Stimulated activated naive CD4-positive, alpha-beta T cell (primary cell): ENCODE data around the gene RTBDN.

Experiments used
- DNase-seq, 6 experiments: peaks; one replicate each; lab custom pipeline; 2025; lab: John Stamatoyannopoulos, UW

Gene RTBDN

GRCh38 chr19:12834566-12834943 is at the start of gene RTBDN:
RTBDN (minus strand) TSS chr19:12834579; CDS start chr19:12829979, 4,600 bp downstream.
- DNase-seq = no peak

DNA sequence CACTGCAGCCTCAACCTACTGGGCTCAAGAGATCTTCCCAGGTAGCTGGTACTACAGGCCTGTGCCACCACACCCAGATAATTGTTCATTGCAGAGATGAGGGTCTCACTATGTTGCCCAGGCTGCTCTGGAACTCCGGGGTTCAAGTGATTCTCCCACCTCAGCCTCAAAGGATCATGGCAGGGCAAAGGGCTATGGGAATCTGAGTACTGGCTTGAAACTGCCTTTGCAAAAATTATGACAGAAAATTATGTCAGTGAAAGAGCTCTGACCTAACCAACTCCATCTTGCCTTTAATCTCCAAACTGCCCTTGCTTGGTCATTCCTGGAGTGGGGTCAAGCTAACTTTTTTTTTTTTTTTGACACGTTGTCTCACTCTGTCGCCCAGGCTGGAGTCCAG is 48.2 kb upstream of the RTBDN start:
- no peak for DNase-seq

DNA sequence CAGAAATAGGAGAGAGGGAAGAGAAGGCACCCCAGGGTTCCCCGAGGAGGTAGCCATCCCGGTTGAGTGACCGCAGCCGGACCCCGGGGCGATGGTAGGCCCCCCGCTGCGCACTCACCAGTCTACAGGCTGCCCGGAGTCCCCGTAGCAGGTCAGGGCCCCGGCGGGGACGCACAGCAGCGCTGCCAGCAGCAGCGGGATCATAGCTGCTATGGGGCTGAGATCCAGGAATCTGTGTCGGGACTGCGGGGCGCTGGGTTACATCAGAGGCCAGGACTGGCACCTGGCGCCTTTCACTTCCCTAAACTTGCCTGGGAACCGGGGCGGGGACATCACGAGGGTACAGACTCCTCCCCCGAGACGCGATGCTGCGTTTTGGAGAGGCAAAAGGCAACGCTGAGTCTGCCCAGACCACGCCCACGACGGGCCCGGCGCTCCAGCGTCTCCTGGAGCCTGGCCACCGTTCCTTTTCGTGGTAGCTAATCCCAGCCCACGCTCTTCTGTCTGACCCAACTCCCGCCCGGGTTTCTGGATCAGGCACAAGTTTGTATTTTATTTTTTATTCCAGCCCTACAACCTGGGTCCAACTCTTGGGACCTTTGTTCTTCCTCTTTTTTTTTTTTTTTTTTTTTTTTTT is 46.9 kb upstream of the RTBDN start, which contains the start of gene DNASE2:
DNASE2 (minus strand) TSS at position 278 of the 637 bp plus-strand sequence; CDS start at position 204, 74 bp downstream.
- DNase-seq = peak; percentile 70 to 88 (median 78)

GRCh38 chr19:12880551-12881171 is 46.3 kb upstream of the RTBDN start:
- no peak for DNase-seq

DNA sequence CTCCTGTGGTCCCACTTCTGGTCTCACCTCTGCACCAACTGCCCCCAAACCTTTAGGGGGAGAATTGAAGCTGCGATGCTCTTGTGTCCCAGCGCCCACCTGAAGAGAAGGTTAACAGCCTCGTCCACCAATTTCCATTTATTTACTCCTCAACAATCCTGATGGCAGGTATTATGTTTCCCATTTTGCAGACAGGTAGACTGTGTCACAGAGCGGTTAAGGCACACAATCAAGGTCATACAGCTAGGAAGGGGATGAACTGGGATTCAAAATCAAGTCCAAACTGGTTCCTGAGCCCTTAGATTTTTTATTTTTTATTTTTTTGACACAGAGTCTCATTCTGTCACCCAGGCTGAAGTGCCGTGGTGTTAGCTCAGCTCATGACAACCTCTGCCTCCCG is 40.7 kb upstream of the RTBDN start:
- no peak for DNase-seq

DNA sequence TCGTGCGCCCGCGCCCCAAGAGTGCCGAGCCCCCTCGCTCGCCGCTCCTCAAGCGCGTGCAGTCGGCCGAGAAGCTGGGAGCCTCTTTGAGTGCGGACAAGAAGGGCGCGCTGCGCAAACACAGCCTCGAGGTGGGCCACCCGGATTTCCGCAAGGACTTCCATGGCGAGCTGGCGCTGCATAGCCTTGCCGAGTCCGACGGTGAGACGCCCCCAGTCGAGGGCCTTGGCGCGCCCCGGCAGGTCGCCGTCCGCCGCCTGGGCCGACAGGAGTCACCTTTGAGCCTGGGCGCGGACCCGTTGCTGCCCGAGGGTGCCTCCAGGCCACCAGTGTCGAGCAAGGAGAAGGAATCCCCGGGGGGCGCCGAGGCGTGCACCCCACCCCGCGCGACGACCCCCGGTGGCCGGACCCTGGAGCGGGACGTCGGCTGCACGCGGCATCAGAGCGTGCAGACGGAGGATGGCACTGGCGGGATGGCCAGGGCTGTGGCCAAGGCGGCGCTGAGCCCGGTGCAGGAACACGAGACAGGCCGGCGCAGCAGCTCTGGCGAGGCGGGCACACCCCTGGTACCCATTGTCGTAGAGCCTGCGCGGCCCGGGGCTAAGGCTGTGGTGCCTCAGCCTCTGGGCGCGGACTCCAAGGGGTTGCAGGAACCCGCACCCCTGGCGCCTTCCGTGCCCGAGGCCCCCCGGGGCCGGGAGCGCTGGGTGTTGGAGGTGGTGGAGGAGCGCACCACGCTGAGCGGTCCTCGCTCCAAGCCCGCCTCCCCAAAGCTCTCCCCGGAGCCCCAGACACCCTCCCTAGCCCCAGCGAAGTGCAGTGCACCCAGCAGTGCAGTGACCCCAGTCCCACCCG is 39.7 kb upstream of the RTBDN start:
- DNase-seq = no peak

DNA sequence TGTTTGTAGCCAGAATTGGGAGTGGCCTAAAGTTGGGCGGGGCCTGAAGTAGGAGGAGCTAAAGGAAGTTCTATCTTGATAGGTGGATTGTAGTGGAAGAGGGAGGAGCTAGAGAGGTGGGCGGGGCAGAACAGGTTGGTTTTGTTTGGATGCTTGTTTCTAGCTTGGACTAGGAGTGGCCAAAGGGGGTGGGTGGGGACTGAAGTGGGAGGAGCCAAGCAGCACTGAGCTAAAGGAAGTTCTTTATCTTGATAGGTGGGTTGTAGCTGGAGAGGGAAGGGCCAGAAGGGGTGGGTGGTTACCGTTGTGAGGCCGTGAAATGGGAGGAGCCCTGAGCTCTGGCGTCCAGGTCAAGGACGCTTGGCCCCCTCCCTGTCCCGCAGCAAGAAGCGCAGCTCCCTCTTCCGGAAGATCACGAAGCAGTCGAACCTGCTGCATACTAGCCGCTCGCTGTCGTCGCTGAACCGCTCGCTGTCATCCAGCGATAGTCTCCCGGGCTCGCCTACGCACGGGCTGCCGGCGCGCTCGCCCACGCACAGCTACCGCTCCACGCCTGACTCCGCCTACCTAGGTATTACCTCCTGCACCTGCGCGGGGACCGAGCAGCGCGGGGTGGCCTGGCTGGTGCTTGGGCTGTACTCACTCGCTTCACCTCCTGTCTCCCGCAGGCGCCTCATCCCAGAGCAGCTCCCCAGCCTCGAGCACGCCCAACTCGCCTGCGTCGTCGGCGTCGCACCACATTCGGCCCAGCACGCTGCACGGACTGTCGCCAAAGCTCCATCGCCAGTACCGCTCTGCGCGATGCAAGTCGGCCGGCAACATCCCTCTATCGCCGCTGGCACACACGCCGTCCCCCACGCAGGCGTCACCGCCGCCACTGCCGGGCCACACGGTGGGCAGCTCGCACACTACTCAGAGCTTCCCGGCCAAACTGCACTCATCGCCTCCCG is 38.8 kb upstream of the RTBDN start:
- DNase-seq = peak; percentile 31 to 73 (median 54)

DNA sequence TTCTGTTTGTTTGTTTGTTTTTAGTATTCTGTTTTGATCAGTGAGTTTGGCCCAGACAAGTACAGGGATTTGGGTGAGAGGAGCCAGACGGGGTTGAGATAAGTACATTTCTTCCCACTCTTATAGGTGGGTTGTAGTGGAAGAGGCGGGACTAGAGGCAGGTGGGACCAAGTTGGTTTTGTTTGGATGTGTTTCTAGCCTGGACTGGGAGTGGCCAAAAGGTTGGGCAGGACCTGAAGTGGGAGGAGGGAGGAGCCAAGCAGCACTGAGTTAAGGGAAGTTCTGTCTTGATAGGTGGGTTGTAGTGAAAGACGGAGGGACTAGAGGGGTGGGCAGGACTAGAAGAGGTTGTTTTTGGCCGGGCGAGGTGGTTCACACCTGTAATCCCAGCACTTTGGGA is 37.9 kb upstream of the RTBDN start:
- no peak for DNase-seq

DNA sequence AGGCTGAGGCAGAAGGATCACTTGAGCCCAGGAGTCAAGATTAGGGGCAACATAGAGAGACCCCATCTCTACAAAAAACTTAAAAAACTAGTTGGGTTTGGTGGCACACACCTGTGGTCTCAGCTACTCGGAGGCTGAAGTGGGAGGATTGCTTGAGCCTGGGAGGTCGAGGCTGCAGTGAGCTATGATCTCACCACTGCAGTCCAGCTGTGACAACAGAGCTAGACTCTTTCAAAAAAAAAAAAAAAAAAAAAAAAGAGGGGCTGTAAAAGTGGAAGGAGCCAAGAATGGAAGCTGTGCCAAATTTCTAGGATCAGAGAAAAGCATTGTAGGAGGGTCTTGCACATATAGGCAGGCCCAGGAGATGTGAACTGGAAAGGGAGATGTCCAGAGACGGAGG is 37.3 kb upstream of the RTBDN start:
- no peak for DNase-seq

DNA sequence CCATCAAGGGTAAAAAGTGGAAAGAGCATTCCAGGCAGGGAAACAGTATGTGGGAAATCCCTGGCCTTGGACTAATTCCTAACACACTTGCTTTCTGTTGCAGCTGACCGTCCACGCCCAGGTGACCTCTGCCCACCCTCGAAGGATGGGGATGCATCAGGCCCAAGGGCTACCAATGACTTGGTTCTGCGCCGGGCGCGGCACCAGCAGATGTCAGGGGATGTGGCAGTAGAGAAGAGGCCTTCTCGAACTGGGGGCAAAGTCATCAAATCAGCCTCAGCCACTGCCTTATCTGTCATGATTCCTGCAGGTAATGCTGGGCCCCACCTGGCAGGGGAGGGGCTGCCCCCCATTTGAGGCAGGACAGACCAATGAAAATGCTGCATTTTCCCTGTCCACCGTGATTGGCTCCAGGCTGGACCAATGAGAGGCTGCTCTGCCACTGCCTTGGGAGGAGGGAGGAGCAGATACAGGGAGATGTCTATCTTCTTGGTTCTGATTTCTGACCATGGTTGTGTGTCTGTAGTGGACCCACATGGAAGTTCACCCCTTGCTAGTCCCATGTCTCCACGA is 34.2 kb upstream of the RTBDN start:
- peak in 1 of 6 experiments; percentile 6 for DNase-seq

DNA sequence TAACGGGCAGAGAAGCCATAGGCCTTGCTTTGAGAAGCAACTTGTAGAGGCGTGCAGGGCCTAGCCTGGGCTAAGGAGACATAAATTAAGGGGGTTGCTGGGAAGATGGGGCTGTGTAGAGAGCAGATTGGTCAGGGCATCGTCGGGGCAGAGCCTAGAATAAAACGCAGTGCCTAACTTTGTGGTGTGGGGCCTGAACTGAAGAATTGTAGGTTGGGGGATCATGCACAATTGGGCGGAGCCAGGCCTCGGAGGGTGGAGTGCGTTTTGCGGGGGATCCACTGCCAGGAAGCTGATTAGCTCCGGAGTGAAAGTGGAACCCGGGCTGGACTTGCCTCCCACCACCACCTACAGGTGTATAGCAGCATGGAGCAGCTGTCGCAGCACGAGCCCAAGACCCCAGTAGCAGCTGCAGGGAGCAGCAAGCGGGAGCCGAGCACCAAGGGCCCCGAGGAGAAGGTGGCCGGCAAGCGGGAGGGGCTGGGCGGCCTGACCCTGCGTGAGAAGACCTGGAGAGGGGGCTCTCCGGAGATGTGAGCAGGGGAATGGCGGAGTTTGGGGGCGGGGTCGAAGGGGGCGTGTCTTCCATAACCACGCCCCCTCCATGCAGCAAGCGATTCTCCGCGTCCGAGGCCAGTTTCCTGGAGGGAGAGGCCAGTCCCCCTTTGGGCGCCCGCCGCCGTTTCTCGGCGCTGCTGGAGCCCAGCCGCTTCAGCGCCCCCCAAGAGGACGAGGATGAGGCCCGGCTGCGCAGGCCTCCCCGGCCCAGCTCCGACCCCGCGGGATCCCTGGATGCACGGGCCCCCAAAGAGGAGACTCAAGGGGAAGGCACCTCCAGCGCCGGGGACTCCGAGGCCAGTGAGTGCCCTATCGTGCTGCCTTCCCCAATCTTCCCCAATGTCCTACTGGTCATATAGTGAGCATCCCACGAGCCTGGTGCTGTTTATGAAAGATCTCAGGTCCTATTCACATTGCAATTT is 33.0 kb upstream of the RTBDN start:
- DNase-seq = peak; percentile 33 to 78 (median 66)

- no peak for DNase-seq
Measured at GRCh38 chr19:12866416-12867119, 32.2 kb upstream of the RTBDN start.

DNA sequence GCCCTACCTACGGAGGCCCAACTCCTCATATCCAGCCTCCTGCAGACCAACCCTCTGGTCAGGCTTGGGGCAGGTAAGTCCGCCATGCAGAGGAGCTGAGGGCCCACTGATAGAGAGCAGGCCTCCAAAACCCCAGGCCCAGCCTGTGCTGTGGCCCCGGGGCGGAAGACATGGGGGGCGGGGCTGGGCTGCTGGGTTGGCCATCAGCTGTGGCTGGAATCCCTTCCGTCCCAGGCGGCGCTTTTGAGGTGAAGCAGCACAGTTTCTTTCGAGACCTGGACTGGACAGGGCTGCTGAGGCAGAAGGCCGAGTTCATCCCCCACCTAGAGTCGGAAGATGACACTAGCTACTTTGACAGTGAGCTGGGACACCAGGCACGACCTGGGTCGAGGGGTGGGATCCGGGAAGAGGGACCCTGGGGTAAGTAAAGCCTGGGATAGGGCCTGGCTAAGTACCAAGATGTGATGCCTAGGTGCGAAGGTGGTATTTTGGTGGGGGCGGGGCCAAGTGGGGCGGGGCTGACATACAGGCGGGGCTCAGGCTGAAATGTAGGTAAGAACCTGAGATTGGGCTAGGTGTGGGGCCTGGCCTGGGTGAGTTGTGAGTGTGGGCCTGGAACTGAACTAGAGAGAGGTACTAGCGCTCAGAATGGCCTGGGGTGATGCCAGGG is 31.5 kb upstream of the RTBDN start:
- no peak for DNase-seq

DNA sequence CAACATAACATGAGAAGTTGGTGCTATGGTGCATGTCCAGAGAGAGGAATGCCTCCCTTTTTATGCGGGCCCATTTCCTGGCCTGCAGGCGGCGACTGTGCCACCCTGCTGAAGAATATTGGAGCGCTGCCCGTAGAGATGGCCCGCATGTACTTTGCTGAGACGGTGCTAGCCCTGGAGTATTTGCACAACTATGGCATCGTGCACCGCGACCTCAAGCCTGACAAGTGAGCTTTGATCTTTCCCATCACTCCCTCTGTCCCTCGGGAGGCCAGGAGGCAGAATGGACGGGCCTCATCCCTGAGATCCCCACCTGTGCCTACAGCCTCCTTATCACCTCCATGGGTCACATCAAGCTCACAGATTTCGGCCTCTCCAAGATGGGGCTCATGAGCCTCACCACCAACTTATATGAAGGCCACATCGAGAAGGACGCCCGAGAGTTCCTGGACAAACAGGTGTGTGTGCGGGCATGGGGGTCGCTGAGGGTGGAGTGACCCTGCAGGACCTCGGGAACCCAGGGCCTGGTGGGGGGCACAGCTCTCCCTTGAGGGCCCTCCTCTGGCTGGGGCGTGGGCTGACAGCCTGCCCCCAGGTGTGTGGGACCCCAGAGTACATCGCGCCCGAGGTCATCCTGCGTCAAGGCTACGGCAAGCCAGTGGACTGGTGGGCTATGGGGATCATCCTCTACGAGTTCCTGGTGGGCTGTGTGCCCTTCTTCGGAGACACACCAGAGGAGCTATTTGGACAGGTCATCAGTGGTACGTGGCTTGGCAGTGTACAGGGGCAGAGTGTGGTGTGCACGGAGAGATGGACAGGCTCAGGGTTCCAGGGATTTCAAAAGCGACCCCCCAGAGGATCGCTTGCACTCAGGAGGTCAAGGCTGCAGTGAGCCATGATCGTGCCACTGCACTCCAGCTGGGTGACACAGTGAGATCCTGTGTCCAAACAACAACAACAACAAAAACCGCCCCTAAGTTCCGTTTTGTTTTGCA is 30.6 kb upstream of the RTBDN start:
- no peak for DNase-seq

GRCh38 chr19:12864143-12864542 is 29.8 kb upstream of the RTBDN start:
- no peak for DNase-seq

DNA sequence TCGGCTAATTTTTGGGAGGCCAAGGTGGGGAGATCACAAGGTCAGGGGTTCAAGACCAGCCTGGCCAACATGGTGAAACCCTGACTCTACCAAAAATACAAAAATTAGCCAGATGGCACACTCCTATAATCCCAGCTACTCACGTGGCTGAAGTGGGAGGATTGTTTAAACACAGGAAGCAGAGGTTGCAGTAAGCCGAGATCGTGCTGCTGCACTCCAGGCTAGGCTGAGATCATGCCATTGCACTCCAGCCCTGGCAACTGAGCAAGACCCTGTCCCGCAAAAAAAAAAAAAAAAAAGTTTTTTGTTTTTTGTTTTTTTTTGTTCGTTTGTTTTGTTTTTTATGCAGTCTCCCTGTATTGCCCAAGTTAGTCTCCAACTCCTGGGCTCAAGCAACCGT is 25.2 kb upstream of the RTBDN start:
- no peak for DNase-seq

DNA sequence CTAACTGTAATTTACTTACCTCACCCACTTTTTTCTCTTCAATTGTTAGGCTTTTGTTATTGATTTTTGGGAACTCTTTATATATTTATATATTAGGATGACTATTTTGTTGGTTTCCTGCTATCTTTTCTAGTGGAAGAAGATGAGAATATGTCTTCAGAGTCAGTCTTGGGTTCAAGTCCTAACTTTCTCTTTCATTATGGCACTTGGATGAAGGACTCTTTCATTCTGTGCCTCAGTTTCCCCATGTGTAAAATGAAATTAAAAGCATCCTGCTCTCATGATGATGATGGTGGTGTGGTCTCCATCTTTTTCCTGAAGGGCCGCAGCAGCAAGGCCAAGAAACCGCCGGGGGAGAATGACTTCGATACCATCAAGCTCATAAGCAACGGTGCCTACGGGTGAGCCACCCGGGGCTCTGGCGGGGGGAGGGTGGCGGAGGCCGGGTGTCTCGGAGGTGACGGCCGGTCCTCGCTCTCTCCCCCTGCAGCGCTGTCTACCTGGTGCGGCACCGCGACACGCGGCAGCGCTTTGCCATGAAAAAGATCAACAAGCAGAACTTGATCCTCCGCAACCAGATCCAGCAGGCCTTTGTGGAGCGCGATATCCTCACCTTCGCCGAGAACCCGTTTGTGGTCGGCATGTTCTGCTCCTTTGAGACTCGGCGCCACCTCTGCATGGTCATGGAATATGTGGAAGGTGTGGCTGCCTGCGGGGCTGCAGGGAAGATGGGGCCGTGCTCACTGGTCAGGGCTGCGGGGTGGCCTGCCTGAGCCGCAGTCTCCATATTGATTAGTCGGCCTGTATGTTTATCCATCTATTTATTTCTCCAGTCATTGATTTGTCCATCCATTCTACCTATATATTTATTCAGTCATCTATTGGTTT is 23.9 kb upstream of the RTBDN start:
- no peak for DNase-seq
